Skeletal muscle satellite cell (primary cell): ENCODE data around the gene OMD.
A peak's percentile ranks its signal among the peaks of the same experiment; 100 is the strongest.
"Not testable (repeated sequence)": the region's sequence is repeated elsewhere in the genome, so short reads cannot be mapped to it uniquely, and the experiment has no call there.

Source experiments
- H3K27me3 ChIP-seq: 2 replicates; pipeline ENCODE4 v1.7.0; 2013; ENCODE audit warnings: low read length; ENCODE audit not compliant: control insufficient read depth, insufficient read depth
- H3K36me3 ChIP-seq: 2 replicates; pipeline ENCODE4 v1.7.0; 2013; ENCODE audit warnings: mild to moderate bottlenecking, control low read depth, low read length; ENCODE audit not compliant: insufficient read depth
- H3K4me1 ChIP-seq: 2 replicates; pipeline ENCODE4 v1.7.0; 2013; ENCODE audit warnings: low read length; ENCODE audit not compliant: control insufficient read depth, insufficient read depth
- H3K4me2 ChIP-seq: 2 replicates; pipeline ENCODE4 v1.7.0; 2013; ENCODE audit warnings: mild to moderate bottlenecking, low read length
- H3K4me3 ChIP-seq: 2 replicates; pipeline ENCODE4 v1.7.0; 2013; ENCODE audit warnings: low read length
- H3K9ac ChIP-seq: 2 replicates; pipeline ENCODE4 v1.7.0; 2013; ENCODE audit warnings: mild to moderate bottlenecking, low read depth, low read length, moderate library complexity
- H3K9me3 ChIP-seq: replicated peaks from 2 replicates; pipeline ENCODE4 v1.7.0; 2013; ENCODE audit warnings: mild to moderate bottlenecking, control low read depth, low read length

Gene OMD

GRCh38 chr9:92411157-92411556 lies 13.1 kb downstream of the OMD start:
- not testable (repeated sequence) for H3K4me3 ChIP-seq, H3K9me3 ChIP-seq, H3K4me1 ChIP-seq, H3K9ac ChIP-seq, H3K27me3 ChIP-seq, H3K4me2 ChIP-seq, H3K36me3 ChIP-seq

GRCh38 chr9:92408747-92409478 lies 15.4 kb downstream of the OMD start:
- Histone ChIP-seq H3K4me1 (peaks cover 9% of the 10 kb centered on the region), H3K27me3 (no peaks in the 10 kb centered on the region), H3K36me3 (no peaks in the 10 kb centered on the region), H3K4me3 (no peak overlapping the region), H3K4me2 (no peak overlapping the region), H3K9me3 (no peaks in the 10 kb centered on the region), H3K9ac (no peak overlapping the region)

- Histone ChIP-seq H3K4me1 (peaks cover 9% of the 10 kb centered on the region), H3K36me3 (no peaks in the 10 kb centered on the region), H3K4me3 (no peak overlapping the region), H3K27me3 (no peaks in the 10 kb centered on the region), H3K4me2 (no peak overlapping the region), H3K9ac (no peak overlapping the region), H3K9me3 (no peaks in the 10 kb centered on the region)
Observed at GRCh38 chr9:92407818-92408217, 16.5 kb downstream of the OMD start.

GRCh38 chr9:92406477-92406876 lies 17.8 kb downstream of the OMD start:
- H3K27me3 ChIP-seq = no peaks in the 10 kb centered on the region
- no peak overlapping the region for H3K4me3 ChIP-seq
- H3K9me3 ChIP-seq = no peaks in the 10 kb centered on the region
- H3K4me2 ChIP-seq = no peak overlapping the region
- H3K36me3 ChIP-seq = no peaks in the 10 kb centered on the region
- H3K4me1 ChIP-seq = peaks cover 9% of the 10 kb centered on the region
- H3K9ac ChIP-seq = no peak overlapping the region

- Histone ChIP-seq H3K9me3 (no peaks in the 10 kb centered on the region), H3K36me3 (no peaks in the 10 kb centered on the region), H3K4me3 (no peak overlapping the region), H3K27me3 (no peaks in the 10 kb centered on the region), H3K4me1 (peaks cover 8% of the 10 kb centered on the region), H3K9ac (no peak overlapping the region), H3K4me2 (no peak overlapping the region)
Observed at GRCh38 chr9:92405818-92406217, 18.5 kb downstream of the OMD start.

GRCh38 chr9:92404042-92404836 lies 20.0 kb downstream of the OMD start, which contains the start of gene OGN:
Gene OGN, minus strand, starts transcription at chr9:92404578. Its CDS starts 1,171 bp downstream, at chr9:92403407.
- H3K9me3 ChIP-seq = no peaks in the 10 kb centered on the region
- H3K4me3 ChIP-seq = no peak within 1 kb of the TSS
- no peak within 1 kb of the TSS for H3K9ac ChIP-seq
- no peaks in the 10 kb centered on the region for H3K4me1 ChIP-seq
- no peaks in the 10 kb centered on the region for H3K27me3 ChIP-seq
- H3K36me3 ChIP-seq = no peaks in the 10 kb centered on the region
- no peak within 1 kb of the TSS for H3K4me2 ChIP-seq

- Histone ChIP-seq H3K9ac (no peak overlapping the region), H3K36me3 (no peaks in the 10 kb centered on the region), H3K4me2 (no peak overlapping the region), H3K27me3 (no peaks in the 10 kb centered on the region), H3K4me1 (no peaks in the 10 kb centered on the region), H3K4me3 (no peak overlapping the region), H3K9me3 (no peaks in the 10 kb centered on the region)
Observed at GRCh38 chr9:92402826-92403745, 21.2 kb downstream of the OMD start.

- no peaks in the 10 kb centered on the region for H3K9me3 ChIP-seq
- H3K27me3 ChIP-seq = no peaks in the 10 kb centered on the region
- H3K36me3 ChIP-seq = no peaks in the 10 kb centered on the region
- no peak overlapping the region for H3K4me2 ChIP-seq
- no peak overlapping the region for H3K9ac ChIP-seq
- H3K4me1 ChIP-seq = no peaks in the 10 kb centered on the region
- no peak overlapping the region for H3K4me3 ChIP-seq
Observed at GRCh38 chr9:92402360-92402759, 21.9 kb downstream of the OMD start.

- Histone ChIP-seq H3K9ac (no peak overlapping the region), H3K27me3 (no peaks in the 10 kb centered on the region), H3K4me3 (no peak overlapping the region), H3K36me3 (no peaks in the 10 kb centered on the region), H3K4me2 (no peak overlapping the region), H3K4me1 (peaks cover 11% of the 10 kb centered on the region), H3K9me3 (no peaks in the 10 kb centered on the region)
Observed at GRCh38 chr9:92397853-92398252, 26.4 kb downstream of the OMD start.

GRCh38 chr9:92395617-92396016 lies 28.7 kb downstream of the OMD start:
- Histone ChIP-seq H3K4me1 (peaks cover 16% of the 10 kb centered on the region), H3K27me3 (no peaks in the 10 kb centered on the region), H3K4me3 (no peak overlapping the region), H3K36me3 (no peaks in the 10 kb centered on the region), H3K9ac (no peak overlapping the region), H3K9me3 (no peaks in the 10 kb centered on the region), H3K4me2 (no peak overlapping the region)

GRCh38 chr9:92393686-92394085 lies 30.6 kb downstream of the OMD start:
- no peaks in the 10 kb centered on the region for H3K27me3 ChIP-seq
- H3K4me2 ChIP-seq = peak overlapping the region; percentile 66
- peaks cover 16% of the 10 kb centered on the region for H3K4me1 ChIP-seq
- no peak overlapping the region for H3K9ac ChIP-seq
- no peak overlapping the region for H3K4me3 ChIP-seq
- no peaks in the 10 kb centered on the region for H3K9me3 ChIP-seq
- H3K36me3 ChIP-seq = no peaks in the 10 kb centered on the region
